ENCODE measurements around the gene JAM3.

The JAM3 gene

GRCh38 chr11:134050541-134051383 is 18.1 kb upstream of the JAM3 start (continued):
- TF ChIP-seq ZNF565 (CRISPR knock-in tag; conservative IDR thresholded peaks at IDR 0.05; ENCODE audit: low read depth) (no peak), BACH2 (CRISPR knock-in tag; IDR thresholded peaks at IDR 0.05; ENCODE audit: borderline replicate concordance) (no peak), CSDC2 (CRISPR knock-in tag; IDR thresholded peaks at IDR 0.05) (no peak)

- ATAC-seq: no peak
- TF ChIP-seq ZNF565 (CRISPR knock-in tag; conservative IDR thresholded peaks at IDR 0.05; ENCODE audit: low read depth) (no peak), ARNTL (CRISPR knock-in tag; IDR thresholded peaks at IDR 0.05; ENCODE audit: borderline replicate concordance, low read depth) (no peak), POU6F1 (CRISPR knock-in tag; IDR thresholded peaks at IDR 0.05; ENCODE audit: borderline replicate concordance, low read depth) (no peak), BACH2 (CRISPR knock-in tag; IDR thresholded peaks at IDR 0.05; ENCODE audit: borderline replicate concordance) (no peak), TCF4 (CRISPR knock-in tag; IDR thresholded peaks at IDR 0.05; ENCODE audit: borderline replicate concordance) (no peak), CSRNP3 (CRISPR knock-in tag; IDR thresholded peaks at IDR 0.05) (no peak), ISL1 (CRISPR knock-in tag; IDR thresholded peaks at IDR 0.05) (no peak), TSHZ2 (CRISPR knock-in tag; IDR thresholded peaks at IDR 0.05) (no peak), TOX (CRISPR knock-in tag; IDR thresholded peaks at IDR 0.05; ENCODE audit: borderline replicate concordance) (no peak), SNAI2 (CRISPR knock-in tag; IDR thresholded peaks at IDR 0.05) (no peak), ZNF70 (CRISPR knock-in tag; IDR thresholded peaks at IDR 0.05) (no peak), ZC3H10 (CRISPR knock-in tag; IDR thresholded peaks at IDR 0.05) (no peak), CSDC2 (CRISPR knock-in tag; IDR thresholded peaks at IDR 0.05) (no peak), GLIS3 (CRISPR knock-in tag; IDR thresholded peaks at IDR 0.05) (no peak), ZFP3 (CRISPR knock-in tag; IDR thresholded peaks at IDR 0.05) (no peak), RARB (CRISPR knock-in tag; IDR thresholded peaks at IDR 0.05) (no peak)
These were observed 16.4 kb upstream of the JAM3 start for GRCh38 chr11:134052395-134052987.

- ATAC-seq: no peak
- TF ChIP-seq ARNTL (CRISPR knock-in tag; IDR thresholded peaks at IDR 0.05; ENCODE audit: borderline replicate concordance, low read depth) (no peak), ISL1 (CRISPR knock-in tag; IDR thresholded peaks at IDR 0.05) (no peak)
These were observed 15.6 kb upstream of the JAM3 start for GRCh38 chr11:134052988-134053945.

GRCh38 chr11:134055029-134055428 is 13.8 kb upstream of the JAM3 start:
- TF ChIP-seq ZC3H10 (CRISPR knock-in tag; IDR thresholded peaks at IDR 0.05) (no peak), ESRRG (CRISPR knock-in tag; IDR thresholded peaks at IDR 0.05) (no peak), ZFP30 (CRISPR knock-in tag; IDR thresholded peaks at IDR 0.05) (no peak), OSR1 (CRISPR knock-in tag; IDR thresholded peaks at IDR 0.05) (no peak), SNAI2 (CRISPR knock-in tag; IDR thresholded peaks at IDR 0.05) (no peak), RARB (CRISPR knock-in tag; IDR thresholded peaks at IDR 0.05) (no peak), PPARA (CRISPR knock-in tag; IDR thresholded peaks at IDR 0.05; ENCODE audit: borderline replicate concordance) (no peak), ZFP3 (CRISPR knock-in tag; IDR thresholded peaks at IDR 0.05) (no peak), CSRNP3 (CRISPR knock-in tag; IDR thresholded peaks at IDR 0.05) (no peak), ZNF565 (CRISPR knock-in tag; conservative IDR thresholded peaks at IDR 0.05; ENCODE audit: low read depth) (no peak), ZNF8 (CRISPR knock-in tag; IDR thresholded peaks at IDR 0.05) (no peak)
- no peak for ATAC-seq
